NCI-H2196 treated with DMSO at 0.1 percent for 48 hours (cell line): ENCODE data around the gene CSN1S1.
"Not testable (repeated sequence)": the region's sequence is repeated elsewhere in the genome, so short reads cannot be mapped to it uniquely, and the experiment has no call there.

Experiments
- DNase-seq: peaks from one replicate; lab custom pipeline; 2025; ENCODE audit not compliant: unreplicated experiment; lab: John Stamatoyannopoulos, UW

CSN1S1 gene

GRCh38 chr4:69930768-69931167, at the start of gene CSN1S1:
TSS of gene CSN1S1 (plus strand) at chr4:69931068. CDS start at chr4:69932556, 1,488 bp downstream.
- no peak for DNase-seq

GRCh38 chr4:69881173-69881773, 49.6 kb upstream of the CSN1S1 start:
- no peak for DNase-seq

- no peak for DNase-seq
Measured at GRCh38 chr4:69882150-69882549, 48.7 kb upstream of the CSN1S1 start.

- DNase-seq, result no peak
Measured at GRCh38 chr4:69888336-69888735, 42.5 kb upstream of the CSN1S1 start.

GRCh38 chr4:69894186-69894585, 36.7 kb upstream of the CSN1S1 start:
- no peak for DNase-seq

GRCh38 chr4:69894721-69895120, 36.1 kb upstream of the CSN1S1 start:
- no peak for DNase-seq

- DNase-seq, result no peak
Measured at GRCh38 chr4:69896530-69897116, 34.2 kb upstream of the CSN1S1 start.

GRCh38 chr4:69907151-69907550, 23.7 kb upstream of the CSN1S1 start:
- DNase-seq, result no peak

- no peak for DNase-seq
Measured at GRCh38 chr4:69909195-69909594, 21.7 kb upstream of the CSN1S1 start.

- no peak for DNase-seq
Measured at GRCh38 chr4:69910016-69910782, 20.7 kb upstream of the CSN1S1 start.

GRCh38 chr4:69920874-69921273, 10.0 kb upstream of the CSN1S1 start:
- no peak for DNase-seq

- not testable (repeated sequence) for DNase-seq
Measured at GRCh38 chr4:69923782-69924410, 7.0 kb upstream of the CSN1S1 start.

GRCh38 chr4:69934150-69934549, 3.3 kb downstream of the CSN1S1 start:
- DNase-seq, result no peak

GRCh38 chr4:69936566-69936965, 5.7 kb downstream of the CSN1S1 start:
- no peak for DNase-seq

GRCh38 chr4:69951602-69952001, 20.7 kb downstream of the CSN1S1 start:
- no peak for DNase-seq

GRCh38 chr4:69957209-69957608, 26.3 kb downstream of the CSN1S1 start:
- no peak for DNase-seq

- DNase-seq, result no peak
Measured at GRCh38 chr4:69965628-69966027, 34.8 kb downstream of the CSN1S1 start, which contains the start of gene CSN2. TSS of gene CSN2 (minus strand) at chr4:69965728. CDS start at chr4:69960995, 4,733 bp downstream.

- no peak for DNase-seq
Measured at GRCh38 chr4:69970071-69970470, 39.2 kb downstream of the CSN1S1 start.

- DNase-seq, result no peak
Measured at GRCh38 chr4:69974631-69975030, 43.8 kb downstream of the CSN1S1 start.

- DNase-seq, result no peak
Measured at GRCh38 chr4:69977582-69977981, 46.7 kb downstream of the CSN1S1 start.

- peak; percentile 0 for DNase-seq
Measured at GRCh38 chr4:69984030-69984443, 53.2 kb downstream of the CSN1S1 start.

GRCh38 chr4:69986663-69987062, 55.8 kb downstream of the CSN1S1 start:
- DNase-seq, result no peak
